ENCODE data around the gene KRTAP10-2.

- TF ChIP-seq, protein P1, sequence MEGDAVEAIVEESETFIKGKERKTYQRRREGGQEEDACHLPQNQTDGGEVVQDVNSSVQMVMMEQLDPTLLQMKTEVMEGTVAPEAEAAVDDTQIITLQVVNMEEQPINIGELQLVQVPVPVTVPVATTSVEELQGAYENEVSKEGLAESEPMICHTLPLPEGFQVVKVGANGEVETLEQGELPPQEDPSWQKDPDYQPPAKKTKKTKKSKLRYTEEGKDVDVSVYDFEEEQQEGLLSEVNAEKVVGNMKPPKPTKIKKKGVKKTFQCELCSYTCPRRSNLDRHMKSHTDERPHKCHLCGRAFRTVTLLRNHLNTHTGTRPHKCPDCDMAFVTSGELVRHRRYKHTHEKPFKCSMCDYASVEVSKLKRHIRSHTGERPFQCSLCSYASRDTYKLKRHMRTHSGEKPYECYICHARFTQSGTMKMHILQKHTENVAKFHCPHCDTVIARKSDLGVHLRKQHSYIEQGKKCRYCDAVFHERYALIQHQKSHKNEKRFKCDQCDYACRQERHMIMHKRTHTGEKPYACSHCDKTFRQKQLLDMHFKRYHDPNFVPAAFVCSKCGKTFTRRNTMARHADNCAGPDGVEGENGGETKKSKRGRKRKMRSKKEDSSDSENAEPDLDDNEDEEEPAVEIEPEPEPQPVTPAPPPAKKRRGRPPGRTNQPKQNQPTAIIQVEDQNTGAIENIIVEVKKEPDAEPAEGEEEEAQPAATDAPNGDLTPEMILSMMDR (tag by site-specific recombination; IDR thresholded peaks at IDR 0.05): no peak
- TF ChIP-seq, protein P2, sequence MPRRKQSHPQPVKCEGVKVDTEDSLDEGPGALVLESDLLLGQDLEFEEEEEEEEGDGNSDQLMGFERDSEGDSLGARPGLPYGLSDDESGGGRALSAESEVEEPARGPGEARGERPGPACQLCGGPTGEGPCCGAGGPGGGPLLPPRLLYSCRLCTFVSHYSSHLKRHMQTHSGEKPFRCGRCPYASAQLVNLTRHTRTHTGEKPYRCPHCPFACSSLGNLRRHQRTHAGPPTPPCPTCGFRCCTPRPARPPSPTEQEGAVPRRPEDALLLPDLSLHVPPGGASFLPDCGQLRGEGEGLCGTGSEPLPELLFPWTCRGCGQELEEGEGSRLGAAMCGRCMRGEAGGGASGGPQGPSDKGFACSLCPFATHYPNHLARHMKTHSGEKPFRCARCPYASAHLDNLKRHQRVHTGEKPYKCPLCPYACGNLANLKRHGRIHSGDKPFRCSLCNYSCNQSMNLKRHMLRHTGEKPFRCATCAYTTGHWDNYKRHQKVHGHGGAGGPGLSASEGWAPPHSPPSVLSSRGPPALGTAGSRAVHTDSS (tag by site-specific recombination; IDR thresholded peaks at IDR 0.05): no peak
- no peak for TF ChIP-seq ZNF626 (tag by site-specific recombination; IDR thresholded peaks at IDR 0.05)
- TF ChIP-seq KLF1 (tag by site-specific recombination; IDR thresholded peaks at IDR 0.05): no peak
- no peak for TF ChIP-seq REST (tag by site-specific recombination; IDR thresholded peaks at IDR 0.05)
- no peak for TF ChIP-seq SALL2 (tag by site-specific recombination; IDR thresholded peaks at IDR 0.05; ENCODE audit: borderline replicate concordance)
- no peak for TF ChIP-seq SP3 (tag by site-specific recombination; IDR thresholded peaks at IDR 0.05)
- TF ChIP-seq YY1 (tag by site-specific recombination; IDR thresholded peaks at IDR 0.05): no peak
- TF ChIP-seq PRDM1 (tag by site-specific recombination; IDR thresholded peaks at IDR 0.05): no peak
- TF ChIP-seq ZNF677 (tag by site-specific recombination; IDR thresholded peaks at IDR 0.05): no peak
- TF ChIP-seq MZF1 (tag by site-specific recombination; IDR thresholded peaks at IDR 0.05; ENCODE audit: borderline replicate concordance): no peak
- no peak for TF ChIP-seq OSR2 (tag by site-specific recombination; IDR thresholded peaks at IDR 0.05)
- no peak for TF ChIP-seq KLF17 (tag by site-specific recombination; IDR thresholded peaks at IDR 0.05)
- no peak for TF ChIP-seq ZNF280D (tag by site-specific recombination; IDR thresholded peaks at IDR 0.05)
These were observed 7.4 kb upstream of the KRTAP10-2 start, which contains the start of gene KRTAP10-3 for GRCh38 chr21:44558695-44559094.

All from HEK293 (cell line).